Right lobe of liver (tissue), 4 donors: Measurements from ENCODE around the gene SMIM5.

Experiments
- CTCF ChIP-seq, 4 donors: fragments of 200-600 bp in 3 of 4; fragments of 450-650 bp in 1 of 4; IDR thresholded peaks; one replicate each; pipeline versions ENCODE4 v1.5.1 to v1.8.0; 2016 to 2022; ENCODE audit warnings: antibody characterized with exemption in 4 of 4, mild to moderate bottlenecking in 2 of 4
- POLR2A ChIP-seq: fragments of 450-650 bp; IDR thresholded peaks from one replicate; pipeline ENCODE4 v1.6.1; 2017; ENCODE audit warnings: antibody characterized with exemption, mild to moderate bottlenecking
- donor health status: DM: no; HTN: no; CAD: no.
- donor health status: DM: no; HTN: no; CAD: no.
- donor health status: DM: no; HTN: yes; CAD: no.

GRCh38 chr17:75670868-75671267, 37.6 kb downstream of the SMIM5 start:
- TF ChIP-seq CTCF (IDR thresholded peaks at IDR 0.05) (no peak), POLR2A (no peak)
